GM18517 (cell line): ENCODE results near the gene CC2D1B.
"Not testable (repeated sequence)": the region's sequence is repeated elsewhere in the genome, so short reads cannot be mapped to it uniquely, and the experiment has no call there.

Experiments
- ATAC-seq: cut with Tn5 transposase; IDR thresholded peaks from one replicate; pipeline ENCODE4 v1.9.1; 2021; ENCODE audit warnings: mild to moderate bottlenecking, moderate library complexity; ENCODE audit not compliant: unreplicated experiment

The CC2D1B gene

GRCh38 chr1:52365746-52366516 is at the start of gene CC2D1B:
TSS of gene CC2D1B (minus strand) at chr1:52366205. CDS start at chr1:52364620, 1,585 bp downstream.
- ATAC-seq = peak; percentile 83

- no peak for ATAC-seq
Observed at GRCh38 chr1:52414942-52415341, 48.9 kb upstream of the CC2D1B start.

- ATAC-seq = no peak
Observed at GRCh38 chr1:52413410-52413989, 47.5 kb upstream of the CC2D1B start.

GRCh38 chr1:52404975-52405338 is 39.0 kb upstream of the CC2D1B start:
- ATAC-seq = no peak

GRCh38 chr1:52404116-52404974 is 38.3 kb upstream of the CC2D1B start, which contains the start of the genes ORC1 and PRPF38A:
TSS of gene ORC1 (minus strand) at chr1:52404423. CDS start at chr1:52402223, 2,200 bp downstream.
TSS of gene PRPF38A (plus strand) at chr1:52404602. CDS start at chr1:52404750, 148 bp downstream.
- ATAC-seq = peak; percentile 87

- ATAC-seq = peak; percentile 34
Observed at GRCh38 chr1:52403566-52404115, 37.6 kb upstream of the CC2D1B start.

GRCh38 chr1:52402860-52403240 is 36.8 kb upstream of the CC2D1B start:
- ATAC-seq = no peak

GRCh38 chr1:52400131-52400530 is 34.1 kb upstream of the CC2D1B start:
- ATAC-seq = no peak

- no peak for ATAC-seq
Observed at GRCh38 chr1:52399629-52400028, 33.6 kb upstream of the CC2D1B start.

GRCh38 chr1:52393174-52393573 is 27.2 kb upstream of the CC2D1B start:
- ATAC-seq = no peak

- no peak for ATAC-seq
Observed at GRCh38 chr1:52386458-52386857, 20.5 kb upstream of the CC2D1B start.

GRCh38 chr1:52385376-52385775 is 19.4 kb upstream of the CC2D1B start:
- no peak for ATAC-seq

GRCh38 chr1:52369851-52370250 is 3.8 kb upstream of the CC2D1B start:
- ATAC-seq = not testable (repeated sequence)

GRCh38 chr1:52368383-52369172 is 2.6 kb upstream of the CC2D1B start:
- no peak for ATAC-seq

GRCh38 chr1:52367272-52367671 is 1.3 kb upstream of the CC2D1B start:
- no peak for ATAC-seq

- ATAC-seq = no peak
Observed at GRCh38 chr1:52366517-52366827, 467 bp upstream of the CC2D1B start.

GRCh38 chr1:52365071-52365745 is 797 bp downstream of the CC2D1B start:
- no peak for ATAC-seq

GRCh38 chr1:52364235-52364839 is 1.7 kb downstream of the CC2D1B start:
- ATAC-seq = no peak

- no peak for ATAC-seq
Observed at GRCh38 chr1:52360595-52360968, 5.4 kb downstream of the CC2D1B start.
